AG04450 (cell line): ENCODE data around the gene PLA2G2A. TPM values are rescaled to one million over a fixed set of nuclear protein-coding genes. Genes with fewer than 3 reads are reported as not detected.
A peak's percentile ranks its signal among the peaks of the same experiment; 100 is the strongest.

Experiments
- CTCF ChIA-PET: fragments of 300-600, 350-600 bp; formaldehyde crosslinking; extraction: SDS; loops from one replicate; lab custom pipeline; 2022; ENCODE audit warnings: antibody characterized with exemption, inconsistent platforms; lab: Charles Lee
- POLR2A ChIA-PET: fragments of 350-600 bp; formaldehyde crosslinking; extraction: SDS; loops from one replicate; lab custom pipeline; 2021; ENCODE audit warnings: antibody characterized with exemption, inconsistent platforms; lab: Yijun Ruan, JAX
- DNase-seq: peaks from one replicate; pipeline ENCODE4 v3.0.0-alpha.2; 2011; ENCODE audit warnings: low read depth, low spot score
- H3K27ac ChIP-seq: one replicate; pipeline ENCODE4 v1.5.1; 2012; ENCODE audit warnings: low read depth, low read length, control low read depth
- H3K27me3 ChIP-seq: one replicate; pipeline ENCODE4 v1.6.0; 2012; ENCODE audit warnings: low read length; ENCODE audit not compliant: control insufficient read depth, insufficient read depth
- H3K4me3 ChIP-seq: 2 replicates; pipeline ENCODE4 v1.5.1; 2011; ENCODE audit warnings: mild to moderate bottlenecking, low read depth, low read length, control low read depth
- H3K9me3 ChIP-seq: 2 replicates; pipeline ENCODE4 v1.5.1; 2012; ENCODE audit warnings: low read length; ENCODE audit not compliant: control insufficient read depth, insufficient read depth
- polyA plus RNA-seq: library from polyadenylated mRNA; depleted of rRNA; stranded (reverse); fragments of >200 nt; gene quantifications from 2 replicates; pipeline ENCODE4 v1.2.3, GENCODE V29; 2011
- TF ChIP-seq, protein P1 (sequence below): IDR thresholded peaks from 2 replicates; pipeline ENCODE4 v1.5.1; 2011; ENCODE audit warnings: low read depth, low read length, control low read depth, inconsistent platforms

PLA2G2A gene
- polyA plus RNA-seq, 1 experiment = not detected

DNA sequence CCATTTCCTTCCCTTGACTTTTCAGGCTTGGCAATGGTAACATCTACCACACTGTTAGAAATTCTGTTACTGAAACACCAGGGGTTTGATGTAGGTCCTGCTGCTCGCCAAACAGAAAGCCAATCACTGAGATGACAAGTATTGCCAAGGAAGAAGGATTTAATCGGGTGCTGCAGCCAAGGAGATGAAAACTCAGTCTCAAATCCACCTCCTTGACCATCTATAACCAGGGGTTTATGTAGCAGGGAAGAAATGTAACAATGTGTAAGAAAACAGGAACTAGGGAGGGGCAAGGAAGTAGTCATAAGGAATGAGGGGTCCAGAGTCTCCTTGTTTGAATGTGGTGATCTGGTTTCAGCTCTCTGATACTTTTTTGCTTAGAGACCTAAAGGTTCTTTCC lies 25.4 kb downstream of the PLA2G2A start:
- ChIA-PET CTCF (no interaction called here), POLR2A (no interaction called here)
- peaks cover 5% of the 10 kb centered on the region for H3K9me3 ChIP-seq
- TF ChIP-seq, protein P1, sequence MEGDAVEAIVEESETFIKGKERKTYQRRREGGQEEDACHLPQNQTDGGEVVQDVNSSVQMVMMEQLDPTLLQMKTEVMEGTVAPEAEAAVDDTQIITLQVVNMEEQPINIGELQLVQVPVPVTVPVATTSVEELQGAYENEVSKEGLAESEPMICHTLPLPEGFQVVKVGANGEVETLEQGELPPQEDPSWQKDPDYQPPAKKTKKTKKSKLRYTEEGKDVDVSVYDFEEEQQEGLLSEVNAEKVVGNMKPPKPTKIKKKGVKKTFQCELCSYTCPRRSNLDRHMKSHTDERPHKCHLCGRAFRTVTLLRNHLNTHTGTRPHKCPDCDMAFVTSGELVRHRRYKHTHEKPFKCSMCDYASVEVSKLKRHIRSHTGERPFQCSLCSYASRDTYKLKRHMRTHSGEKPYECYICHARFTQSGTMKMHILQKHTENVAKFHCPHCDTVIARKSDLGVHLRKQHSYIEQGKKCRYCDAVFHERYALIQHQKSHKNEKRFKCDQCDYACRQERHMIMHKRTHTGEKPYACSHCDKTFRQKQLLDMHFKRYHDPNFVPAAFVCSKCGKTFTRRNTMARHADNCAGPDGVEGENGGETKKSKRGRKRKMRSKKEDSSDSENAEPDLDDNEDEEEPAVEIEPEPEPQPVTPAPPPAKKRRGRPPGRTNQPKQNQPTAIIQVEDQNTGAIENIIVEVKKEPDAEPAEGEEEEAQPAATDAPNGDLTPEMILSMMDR = no peak
- no peak overlapping the region for H3K4me3 ChIP-seq
- H3K27ac ChIP-seq = no peak overlapping the region
- no peak for DNase-seq
- peaks cover 21% of the 10 kb centered on the region for H3K27me3 ChIP-seq

GRCh38 chr1:19949016-19949415 lies 30.4 kb downstream of the PLA2G2A start:
- Histone ChIP-seq H3K9me3 (peaks cover 5% of the 10 kb centered on the region; the same call in 1 of the 2 replicates), H3K27me3 (peaks cover 17% of the 10 kb centered on the region), H3K4me3 (no peak overlapping the region), H3K27ac (no peak overlapping the region)
- DNase-seq = peak; percentile 16
- POLR2A ChIA-PET = no interaction called here
- CTCF ChIA-PET = interaction anchor here (1.1 kb wide), 2 partner anchors 31 to 263 kb away, joined by 3 to 4 read pairs; no protein-coding TSS in a partner anchor
- TF ChIP-seq, protein P1 = no peak

DNA sequence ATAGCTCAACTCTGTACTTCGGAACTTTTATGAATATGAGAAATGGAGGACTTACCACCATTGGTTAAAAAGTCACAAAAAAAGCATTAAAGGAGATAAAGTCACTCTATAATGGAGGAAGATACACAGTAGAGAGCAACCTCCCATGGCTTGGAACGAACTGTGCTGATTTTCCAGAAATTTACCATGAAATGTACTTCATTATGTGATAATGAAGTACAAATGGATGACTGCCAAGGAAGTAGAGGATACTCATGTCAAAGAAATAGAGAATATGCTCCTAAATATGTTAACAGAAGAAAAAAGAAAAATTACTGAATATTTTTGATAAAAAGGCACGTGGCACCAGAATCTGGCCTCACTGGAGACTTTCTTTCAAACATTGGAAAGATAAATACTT lies 32.4 kb downstream of the PLA2G2A start:
- ChIA-PET POLR2A (no interaction called here), CTCF (no interaction called here)
- DNase-seq = no peak
- Histone ChIP-seq H3K9me3 (no peaks in the 10 kb centered on the region), H3K27ac (no peak overlapping the region), H3K4me3 (no peak overlapping the region), H3K27me3 (peaks cover 13% of the 10 kb centered on the region)
- TF ChIP-seq, protein P1 = no peak

DNA sequence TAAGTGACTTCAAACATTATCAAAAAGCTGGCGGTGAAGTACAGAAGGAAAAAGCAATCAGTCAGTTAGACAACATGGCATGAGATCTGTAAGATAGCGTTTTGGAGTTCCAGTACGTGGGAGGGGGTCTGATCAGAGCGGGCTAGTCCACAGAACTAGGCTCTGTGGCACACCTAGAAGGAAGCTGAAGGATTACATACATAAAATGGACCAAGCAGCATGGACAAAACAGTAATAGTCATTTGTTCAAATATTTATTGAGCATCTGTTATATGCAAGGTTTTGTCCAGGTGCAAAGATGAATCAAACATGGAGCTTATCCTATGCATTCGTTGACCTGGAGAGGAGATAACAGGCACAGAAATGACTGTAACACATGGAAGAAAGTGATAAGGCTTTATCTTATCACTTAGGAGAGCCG lies 33.1 kb downstream of the PLA2G2A start:
- H3K27me3 ChIP-seq = peaks cover 13% of the 10 kb centered on the region
- H3K27ac ChIP-seq = no peak overlapping the region
- no peak overlapping the region for H3K4me3 ChIP-seq
- TF ChIP-seq, protein P1 = no peak
- no peak for DNase-seq
- POLR2A ChIA-PET = no interaction called here
- no peaks in the 10 kb centered on the region for H3K9me3 ChIP-seq
- CTCF ChIA-PET = no interaction called here

GRCh38 chr1:19945914-19946313 lies 33.5 kb downstream of the PLA2G2A start:
- Histone ChIP-seq H3K9me3 (no peaks in the 10 kb centered on the region), H3K27ac (no peak overlapping the region), H3K4me3 (no peak overlapping the region), H3K27me3 (peaks cover 13% of the 10 kb centered on the region)
- CTCF ChIA-PET = no interaction called here
- no peak for DNase-seq
- POLR2A ChIA-PET = no interaction called here
- TF ChIP-seq, protein P1 = no peak
